Calu3 (cell line): ENCODE results near the gene SERINC3. TPM values are rescaled to one million over a fixed set of nuclear protein-coding genes. Genes with fewer than 3 reads are reported as not detected.
A peak's percentile ranks its signal among the peaks of the same experiment; 100 is the strongest.
"Not testable (repeated sequence)": the region's sequence is repeated elsewhere in the genome, so short reads cannot be mapped to it uniquely, and the experiment has no call there.

Experiments used
- BruUV-seq: library from RNA; stranded (reverse); fragments of 400-500 nt; replicated peaks from 2 replicates; lab custom pipeline; 2021; lab: Mats Ljungman, UMichigan
- CTCF ChIA-PET: fragments of 300-600 bp; sonication (Branson Sonifier 250); formaldehyde crosslinking; loops from one replicate; lab custom pipeline; 2022; ENCODE audit warnings: antibody characterized with exemption; lab: Charles Lee
- DNase-seq: peaks from one replicate; pipeline ENCODE4 v3.0.0; 2022
- H3K27ac Mint-ChIP-seq: one replicate; pipeline ENCODE4 v1.8.0; 2022; ENCODE audit warnings: mixed read lengths; ENCODE audit not compliant: unreplicated experiment
- H3K27me3 Mint-ChIP-seq: one replicate; pipeline ENCODE4 v1.8.0; 2022; ENCODE audit warnings: mixed read lengths; ENCODE audit not compliant: unreplicated experiment
- H3K36me3 Mint-ChIP-seq: one replicate; pipeline ENCODE4 v1.8.0; 2022; ENCODE audit warnings: mild to moderate bottlenecking, moderate library complexity, mixed read lengths; ENCODE audit not compliant: insufficient read depth, unreplicated experiment
- H3K4me1 Mint-ChIP-seq: one replicate; pipeline ENCODE4 v1.8.0; 2022; ENCODE audit warnings: mild to moderate bottlenecking, low read depth, mixed read lengths; ENCODE audit not compliant: unreplicated experiment
- H3K4me3 Mint-ChIP-seq: one replicate; pipeline ENCODE4 v1.8.0; 2022; ENCODE audit warnings: mild to moderate bottlenecking, low read depth, moderate library complexity, mixed read lengths; ENCODE audit not compliant: unreplicated experiment
- H3K9me3 Mint-ChIP-seq: one replicate; pipeline ENCODE4 v1.8.0; 2022; ENCODE audit warnings: low read depth, mixed read lengths; ENCODE audit not compliant: unreplicated experiment
- intact Hi-C: fragments of 100-400 bp; cut with micrococcal nuclease; formaldehyde crosslinking; loops from one replicate; pipeline ENCODE4 v1.10.0; 2022; ENCODE audit not compliant: unreplicated experiment
- total RNA-seq: library from RNA; stranded (reverse); gene quantifications from 2 replicates; pipeline ENCODE4 v1.2.3, GENCODE V29; 2022
- TF ChIP-seq, protein P1 (sequence below): fragments of 200-600 bp; IDR thresholded peaks from one replicate; pipeline ENCODE4 v1.8.0; 2022; ENCODE audit warnings: antibody characterized with exemption; ENCODE audit not compliant: unreplicated experiment

Gene SERINC3
- total RNA-seq, 1 experiment from 2014 or later, result 173 TPM

DNA sequence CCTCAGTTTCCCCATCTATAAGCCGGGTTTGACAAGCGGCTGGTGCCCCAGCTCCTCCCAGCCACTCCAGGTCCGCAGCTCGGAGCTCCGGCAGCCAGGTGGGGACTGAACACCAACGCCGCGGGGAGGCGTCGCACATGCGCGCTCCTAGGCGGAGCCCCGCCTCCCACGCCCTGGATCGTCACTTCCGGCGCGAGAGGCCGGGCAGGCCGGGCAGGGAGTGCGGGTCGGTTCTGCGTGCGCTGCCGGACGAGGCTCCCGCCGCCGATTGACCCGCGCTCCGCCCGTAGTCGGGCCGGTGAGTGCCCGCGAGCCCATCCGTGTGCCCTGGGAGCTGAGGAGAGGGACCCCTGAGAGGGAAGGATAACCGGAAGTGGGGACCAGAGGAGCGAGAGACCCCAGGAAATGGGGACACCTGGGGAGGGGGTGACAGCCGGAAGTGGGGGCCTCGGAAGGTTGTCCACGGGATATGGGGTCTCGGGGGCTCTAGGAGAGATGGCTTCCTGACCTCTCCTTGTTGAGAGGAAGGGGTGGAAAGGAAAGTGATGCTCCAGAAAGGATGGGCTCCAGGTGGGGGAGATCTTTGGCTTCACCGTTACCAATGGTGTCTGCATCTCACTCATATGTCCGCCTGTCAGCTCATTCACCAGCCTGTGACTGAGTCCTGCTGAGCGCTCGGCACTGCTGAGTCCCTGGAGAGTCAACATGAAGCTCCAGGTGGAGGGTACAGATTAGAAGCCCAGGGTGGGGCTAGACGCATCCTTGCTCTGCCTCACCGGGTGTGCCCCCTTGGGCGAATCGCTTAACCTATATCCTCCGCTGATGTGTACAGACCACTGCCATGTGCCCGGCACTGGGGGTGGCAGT, 45.9 kb downstream of the SERINC3 start, which contains the start of gene TTPAL:
TSS of gene TTPAL (plus strand) at position 181 of the 867 bp plus-strand sequence. CDS start 4,126 bp downstream, outside the sequence.
- DNase-seq, result peak; percentile 98
- intact Hi-C loops, result loop anchor here (2.0 kb wide), 1 partner anchor 135 kb away; no protein-coding TSS in a partner anchor
- Mint-ChIP-seq H3K27me3 (no peaks in the 10 kb centered on the region), H3K4me3 (peak within 1 kb of the TSS; percentile 100), H3K27ac (peak within 1 kb of the TSS; percentile 94), H3K4me1 (peaks cover 26% of the 10 kb centered on the region), H3K9me3 (no peaks in the 10 kb centered on the region), H3K36me3 (peaks cover 26% of the 10 kb centered on the region)
- CTCF ChIA-PET, result interaction anchor here (0.6 to 1.6 kb wide), 6 partner anchors 57 to 259 kb away, joined by 3 to 6 read pairs (median 3); partner anchors contain the start of gene HNF4A
- TF ChIP-seq, protein P1, sequence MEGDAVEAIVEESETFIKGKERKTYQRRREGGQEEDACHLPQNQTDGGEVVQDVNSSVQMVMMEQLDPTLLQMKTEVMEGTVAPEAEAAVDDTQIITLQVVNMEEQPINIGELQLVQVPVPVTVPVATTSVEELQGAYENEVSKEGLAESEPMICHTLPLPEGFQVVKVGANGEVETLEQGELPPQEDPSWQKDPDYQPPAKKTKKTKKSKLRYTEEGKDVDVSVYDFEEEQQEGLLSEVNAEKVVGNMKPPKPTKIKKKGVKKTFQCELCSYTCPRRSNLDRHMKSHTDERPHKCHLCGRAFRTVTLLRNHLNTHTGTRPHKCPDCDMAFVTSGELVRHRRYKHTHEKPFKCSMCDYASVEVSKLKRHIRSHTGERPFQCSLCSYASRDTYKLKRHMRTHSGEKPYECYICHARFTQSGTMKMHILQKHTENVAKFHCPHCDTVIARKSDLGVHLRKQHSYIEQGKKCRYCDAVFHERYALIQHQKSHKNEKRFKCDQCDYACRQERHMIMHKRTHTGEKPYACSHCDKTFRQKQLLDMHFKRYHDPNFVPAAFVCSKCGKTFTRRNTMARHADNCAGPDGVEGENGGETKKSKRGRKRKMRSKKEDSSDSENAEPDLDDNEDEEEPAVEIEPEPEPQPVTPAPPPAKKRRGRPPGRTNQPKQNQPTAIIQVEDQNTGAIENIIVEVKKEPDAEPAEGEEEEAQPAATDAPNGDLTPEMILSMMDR, result no peak
- no TSS peak for BruUV-seq

DNA sequence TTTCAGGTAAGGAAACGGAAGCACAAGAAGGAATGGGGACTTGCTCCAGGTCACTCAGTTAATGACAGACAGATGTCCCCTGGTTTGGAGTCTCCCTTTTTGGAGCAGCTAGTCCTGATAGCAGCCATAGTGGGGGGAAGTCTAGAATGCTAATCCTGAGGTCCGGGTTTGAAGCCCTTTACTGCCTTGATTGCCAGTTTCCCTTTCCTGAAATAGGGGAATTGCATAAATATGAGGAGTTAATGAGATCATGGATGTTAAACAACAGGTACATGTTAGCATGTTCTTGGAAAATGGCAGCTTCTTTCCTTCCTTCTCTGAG, 46.5 kb downstream of the SERINC3 start:
- TSS peak; percentile 77 for BruUV-seq
- Mint-ChIP-seq H3K27ac (peak overlapping the region; percentile 94), H3K27me3 (no peaks in the 10 kb centered on the region), H3K4me3 (peak overlapping the region; percentile 100), H3K4me1 (peaks cover 26% of the 10 kb centered on the region), H3K9me3 (no peaks in the 10 kb centered on the region), H3K36me3 (peaks cover 24% of the 10 kb centered on the region)
- DNase-seq, result no peak
- CTCF ChIA-PET, result interaction anchor here (0.6 to 1.6 kb wide), 7 partner anchors 56 to 258 kb away, joined by 3 to 6 read pairs (median 3); partner anchors contain the start of gene HNF4A
- TF ChIP-seq, protein P1, result no peak
- intact Hi-C loops, result loop anchor here (2.0 kb wide), 1 partner anchor 135 kb away; no protein-coding TSS in a partner anchor

DNA sequence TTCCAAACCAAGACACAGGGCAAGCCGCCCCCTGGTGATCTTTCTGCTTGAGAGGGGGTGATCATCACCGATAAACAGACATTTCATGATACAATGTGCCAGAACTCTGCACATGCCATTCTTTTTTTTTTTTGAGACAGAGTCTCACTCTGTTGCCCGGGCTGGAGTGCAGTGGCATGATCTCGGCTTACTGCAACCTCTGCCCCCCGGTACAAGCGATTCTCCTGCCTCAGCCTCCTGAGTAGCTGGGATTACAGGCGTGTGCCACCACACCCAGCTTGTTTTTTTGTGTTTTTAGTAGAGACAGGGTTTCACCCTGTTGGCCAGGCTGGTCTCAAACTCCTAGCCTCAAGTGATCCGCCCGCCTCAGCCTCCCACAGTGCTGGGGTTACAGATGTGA, 49.6 kb downstream of the SERINC3 start:
- H3K27me3 Mint-ChIP-seq, H3K9me3 Mint-ChIP-seq, intact Hi-C loops, H3K27ac Mint-ChIP-seq, BruUV-seq, H3K4me3 Mint-ChIP-seq, DNase-seq: not testable (repeated sequence)
- Mint-ChIP-seq H3K36me3 (peaks cover 24% of the 10 kb centered on the region), H3K4me1 (peaks cover 25% of the 10 kb centered on the region)
- CTCF ChIA-PET, result interaction anchor here (0.6 to 1.3 kb wide), 3 partner anchors 191 to 833 kb away, joined by 3 to 19 read pairs (median 3); no protein-coding TSS in a partner anchor

DNA sequence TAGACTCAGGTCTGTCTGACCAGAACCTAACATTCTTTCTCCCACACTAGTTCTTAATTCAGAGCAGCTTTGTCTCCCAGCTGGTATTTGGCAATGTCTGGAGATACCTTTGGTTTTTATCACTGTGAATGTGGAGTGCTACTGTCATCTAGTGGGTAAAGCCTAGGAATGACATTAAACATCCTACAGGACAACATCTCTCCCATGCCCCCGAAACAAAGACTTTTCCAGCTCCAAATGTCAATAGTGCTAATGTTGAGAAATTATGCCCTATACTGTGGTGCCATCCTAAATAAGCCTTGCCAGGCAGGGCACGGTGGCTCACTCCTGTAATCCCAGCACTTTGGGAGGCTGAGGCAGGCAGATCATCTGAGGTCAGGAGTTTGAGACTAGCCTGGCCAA, 50.4 kb downstream of the SERINC3 start:
- Mint-ChIP-seq H3K27me3 (no peaks in the 10 kb centered on the region), H3K4me1 (peaks cover 17% of the 10 kb centered on the region), H3K9me3 (no peaks in the 10 kb centered on the region), H3K36me3 (peaks cover 16% of the 10 kb centered on the region), H3K4me3 (no peak overlapping the region), H3K27ac (no peak overlapping the region)
- TF ChIP-seq, protein P1, result peak; percentile 37
- intact Hi-C loops, result loop anchor here (1.0 kb wide), 2 partner anchors 256 to 355 kb away; no protein-coding TSS in a partner anchor
- peak; percentile 24 for DNase-seq
- CTCF ChIA-PET, result interaction anchor here (0.7 to 1.9 kb wide), 9 partner anchors 10 to 258 kb away, joined by 3 to 19 read pairs (median 5); no protein-coding TSS in a partner anchor
- no TSS peak for BruUV-seq
